WTC11 (cell line): ENCODE measurements around the gene RNF214. TPM values are rescaled to one million over a fixed set of nuclear protein-coding genes. Genes with fewer than 3 reads are reported as not detected.
A peak's percentile ranks its signal among the peaks of the same experiment; 100 is the strongest.

Source experiments
- ATAC-seq: fragments of 200-7000 bp; cut with Tn5 transposase; 2 replicates; pipeline ENCODE4 v1.10.0; 2021; ENCODE audit warnings: mild to moderate bottlenecking, moderate library complexity
- CTCF ChIA-PET: fragments of 300-600 bp; sonication (Branson Sonifier 250); formaldehyde crosslinking; loops from one replicate; lab custom pipeline; 2021; ENCODE audit warnings: antibody characterized with exemption; lab: Charles Lee
- POLR2A ChIA-PET: fragments of 350-600 bp; sonication (Branson Sonifier 250); formaldehyde crosslinking; loops from one replicate; lab custom pipeline; 2021; ENCODE audit warnings: antibody characterized with exemption; lab: Charles Lee
- DNase-seq: peaks from one replicate; pipeline ENCODE4 v3.0.0; 2021; ENCODE audit warnings: low spot score
- H3K27ac Mint-ChIP-seq: 2 replicates; pipeline ENCODE4 v1.8.0; 2021; ENCODE audit warnings: mixed read lengths
- H3K27me3 Mint-ChIP-seq: 2 replicates; pipeline ENCODE4 v1.8.0; 2021; ENCODE audit warnings: low read depth, mild to moderate bottlenecking, moderate library complexity, mixed read lengths
- H3K36me3 Mint-ChIP-seq: 2 replicates; pipeline ENCODE4 v1.8.0; 2021; ENCODE audit warnings: mixed read lengths
- H3K4me1 Mint-ChIP-seq: 2 replicates; pipeline ENCODE4 v1.8.0; 2022; ENCODE audit warnings: mixed read lengths
- H3K4me3 Mint-ChIP-seq: 2 replicates; pipeline ENCODE4 v1.8.0; 2021; ENCODE audit warnings: mild to moderate bottlenecking, moderate library complexity, mixed read lengths
- H3K9me3 Mint-ChIP-seq: 2 replicates; pipeline ENCODE4 v1.8.0; 2021; ENCODE audit warnings: mixed read lengths
- ARID4B ChIP-seq: sonication (generic); formaldehyde crosslinking; IDR thresholded peaks from 2 replicates; pipeline ENCODE4 v1.8.0; 2023; ENCODE audit warnings: missing genetic modification reagents, mild to moderate bottlenecking, borderline replicate concordance
- E2F1 ChIP-seq: sonication (generic); formaldehyde crosslinking; IDR thresholded peaks from 2 replicates; pipeline ENCODE4 v1.8.0; 2022; ENCODE audit warnings: mild to moderate bottlenecking, missing genetic modification reagents
- E2F5 ChIP-seq: sonication (generic); formaldehyde crosslinking; IDR thresholded peaks from 2 replicates; pipeline ENCODE4 v1.8.1; 2022; ENCODE audit warnings: mild to moderate bottlenecking, moderate library complexity, missing genetic modification reagents
- FOXP4 ChIP-seq: sonication (generic); formaldehyde crosslinking; IDR thresholded peaks from 2 replicates; pipeline ENCODE4 v1.8.0; 2022; ENCODE audit warnings: mild to moderate bottlenecking, missing genetic modification reagents
- IRF2 ChIP-seq: sonication (generic); formaldehyde crosslinking; IDR thresholded peaks from 2 replicates; pipeline ENCODE4 v1.8.0; 2022; ENCODE audit warnings: low read depth, missing genetic modification reagents, borderline replicate concordance
- JUN ChIP-seq: sonication (generic); formaldehyde crosslinking; IDR thresholded peaks from 2 replicates; pipeline ENCODE4 v1.8.0; 2023; ENCODE audit warnings: mild to moderate bottlenecking, missing genetic modification reagents
- KAT7 ChIP-seq: sonication (generic); formaldehyde crosslinking; IDR thresholded peaks from 2 replicates; pipeline ENCODE4 v1.8.1; 2023; ENCODE audit warnings: missing genetic modification reagents, mild to moderate bottlenecking, borderline replicate concordance
- MXD4 ChIP-seq: fragments of 250-450 bp; sonication (Bioruptor Pico); IDR thresholded peaks from 2 replicates; pipeline ENCODE4 v1.8.0; 2021; ENCODE audit warnings: mild to moderate bottlenecking, moderate library complexity, borderline replicate concordance
- NFE2L1 ChIP-seq: sonication (generic); formaldehyde crosslinking; IDR thresholded peaks from 2 replicates; pipeline ENCODE4 v1.8.1; 2023; ENCODE audit warnings: missing genetic modification reagents
- SOX15 ChIP-seq: fragments of 250-450 bp; sonication (Bioruptor Pico); IDR thresholded peaks from 2 replicates; pipeline ENCODE4 v1.9.0; 2021; ENCODE audit warnings: mild to moderate bottlenecking
- TEAD4 ChIP-seq: sonication (generic); formaldehyde crosslinking; IDR thresholded peaks from 2 replicates; pipeline ENCODE4 v1.8.0; 2022; ENCODE audit warnings: mild to moderate bottlenecking, missing genetic modification reagents
- USF1 ChIP-seq: sonication (generic); formaldehyde crosslinking; IDR thresholded peaks from 2 replicates; pipeline ENCODE4 v1.8.0; 2022; ENCODE audit warnings: mild to moderate bottlenecking, missing genetic modification reagents
- USF2 ChIP-seq: sonication (generic); formaldehyde crosslinking; IDR thresholded peaks from 2 replicates; pipeline ENCODE4 v1.8.1; 2023; ENCODE audit warnings: mild to moderate bottlenecking, missing genetic modification reagents, moderate library complexity
- ZNF425 ChIP-seq: fragments of 250-450 bp; sonication (Bioruptor Pico); conservative IDR thresholded peaks from 2 replicates; pipeline ENCODE4 v1.9.0; 2021; ENCODE audit warnings: mild to moderate bottlenecking
- ZNF671 ChIP-seq: fragments of 250-450 bp; sonication (Bioruptor Pico); IDR thresholded peaks from 2 replicates; pipeline ENCODE4 v1.8.0; 2021; ENCODE audit warnings: mild to moderate bottlenecking
- ZSCAN18 ChIP-seq: fragments of 250-450 bp; sonication (Bioruptor Pico); IDR thresholded peaks from 2 replicates; pipeline ENCODE4 v2.1.2; 2022; ENCODE audit warnings: mild to moderate bottlenecking, moderate library complexity
- total RNA-seq: library from RNA; stranded (reverse); gene quantifications from 3 replicates; pipeline ENCODE4 v1.2.3, GENCODE V29; 2021

The RNF214 gene
- total RNA-seq, 1 experiment from 2014 or later, result 35.4 TPM

- ChIA-PET POLR2A (no interaction called here), CTCF (interaction anchor here (0.6 to 2.9 kb wide), 8 partner anchors 11 to 490 kb away, joined by 3 to 36 read pairs (median 4); partner anchors contain the start of genes CEP164 and SIDT2)
- TF ChIP-seq TEAD4 (CRISPR knock-in tag) (no peak), ZNF425 (CRISPR knock-in tag) (no peak), NFE2L1 (CRISPR knock-in tag) (no peak), USF2 (CRISPR knock-in tag) (no peak), SOX15 (no peak), USF1 (no peak), ZSCAN18 (CRISPR knock-in tag) (no peak), E2F5 (CRISPR knock-in tag) (no peak), FOXP4 (CRISPR knock-in tag) (no peak), ARID4B (CRISPR knock-in tag) (no peak), E2F1 (CRISPR knock-in tag) (no peak), MXD4 (no peak), ZNF671 (CRISPR knock-in tag) (no peak), KAT7 (no peak), IRF2 (CRISPR knock-in tag) (no peak), JUN (CRISPR knock-in tag) (no peak)
- no peaks in the 10 kb centered on the region for H3K9me3 Mint-ChIP-seq
- H3K36me3 Mint-ChIP-seq, result peaks cover 5% of the 10 kb centered on the region; the same call in 1 of the 2 replicates
- peaks cover 25% of the 10 kb centered on the region for H3K4me1 Mint-ChIP-seq
- peak overlapping the region; percentile 83 for H3K4me3 Mint-ChIP-seq
- ATAC-seq (peak; percentile 15), DNase-seq (peak; percentile 38)
- no peaks in the 10 kb centered on the region for H3K27me3 Mint-ChIP-seq
- peak overlapping the region; percentile 68 for H3K27ac Mint-ChIP-seq
Observed at GRCh38 chr11:117232911-117233409, 489 bp downstream of the RNF214 start.
